Stomach (tissue), 9 donors: ENCODE data around the gene ARL14EP. TPM values are rescaled to one million over a fixed set of nuclear protein-coding genes. Genes with fewer than 3 reads are reported as not detected.

Source experiments
- DNase-seq, 2 donors: peaks; one replicate each; pipeline versions ENCODE4 v3.0.0 to v3.0.0-alpha.2; 2013 to 2019
- H3K27ac ChIP-seq, 5 donors: fragments of 200-600 bp in 4 of 5; sonication (generic) in 4 of 5; one replicate each; pipeline ENCODE4 v1.5.1; 2013 to 2019; ENCODE audit warnings: mild to moderate bottlenecking in 1 of 5, moderate library complexity in 1 of 5
- H3K27me3 ChIP-seq, 3 donors: fragments of 200-600 bp; sonication (generic); one replicate each; pipeline ENCODE4 v1.5.1; 2017 to 2019; ENCODE audit warnings: mixed run types in 1 of 3
- H3K36me3 ChIP-seq, 4 donors: fragments of 200-600 bp; sonication (generic); 1 replicate in 3 of 4; 2 replicates in 1 of 4; pipeline ENCODE4 v1.5.1; 2016 to 2019
- H3K4me1 ChIP-seq, 4 donors: fragments of 200-600 bp; sonication (generic); one replicate each; pipeline ENCODE4 v1.5.1; 2016 to 2019
- H3K4me3 ChIP-seq, 4 donors: fragments of 200-600 bp; sonication (generic) in 3 of 4; one replicate each; pipeline ENCODE4 v1.5.1; 2016 to 2019; ENCODE audit warnings: mild to moderate bottlenecking in 1 of 4
- H3K9me3 ChIP-seq, 4 donors: fragments of 200-600 bp; sonication (generic); one replicate each; pipeline ENCODE4 v1.5.1; 2016 to 2019
- CTCF ChIP-seq, 7 experiments: fragments of 450-650 bp in 4 of 7; fragments of 200-600 bp in 3 of 7; sonication (generic) in 3 of 7; IDR thresholded peaks; one replicate each; pipeline ENCODE4 v1.5.1; 2016 to 2019; ENCODE audit warnings: antibody characterized with exemption in 7 of 7, control low read depth in 2 of 7, mild to moderate bottlenecking in 1 of 7
- EP300 ChIP-seq: sonication (generic); formaldehyde crosslinking; IDR thresholded peaks from one replicate; pipeline ENCODE4 v1.6.1; 2017; ENCODE audit warnings: antibody characterized with exemption
- POLR2A ChIP-seq, 4 donors: fragments of 450-650 bp; IDR thresholded peaks; one replicate each; pipeline ENCODE4 v1.6.1; 2016; ENCODE audit warnings: antibody characterized with exemption in 4 of 4, control low read depth in 2 of 4, mild to moderate bottlenecking in 1 of 4, moderate library complexity in 1 of 4
- POLR2AphosphoS5 ChIP-seq, 3 donors: sonication (generic); formaldehyde crosslinking; IDR thresholded peaks; one replicate each; pipeline ENCODE4 v1.6.1; 2016; ENCODE audit warnings: antibody characterized with exemption in 3 of 3
- WGBS, 5 donors: extraction: QIAGEN DNeasy Blood & Tissue Kit in 3 of 5; methylation state at CpG; one replicate each; pipeline versions ENCODE4 v1.1.5 to v1.1.7; 2013 to 2018; 5-methylcytosine and 5-hydroxymethylcytosine counted together
- intact Hi-C: fragments of 100-400 bp; cut with DNase I; formaldehyde crosslinking; loops from one replicate; pipeline ENCODE4 v1.15.1; 2023; ENCODE audit warnings: low total_unique reads
- polyA plus RNA-seq, 3 donors: library from polyadenylated mRNA; stranded (reverse); fragments of 200-250 nt; gene quantifications; one replicate each; pipeline ENCODE4 v1.2.3, GENCODE V29; 2013
- total RNA-seq, 5 donors: library from RNA; depleted of rRNA; stranded (reverse); fragments of >200 nt; gene quantifications; one replicate each; pipeline versions ENCODE4 v1.1.0 to v1.2.3, GENCODE V29; 2014 to 2016
- donor health status: healthy with polysubstance abuse.
- donor health status: Bipolar disorder and iron deficiency.
- donor health status: healthy.

The ARL14EP gene
- total and polyA plus RNA-seq, 8 donors = 1.2 to 47.7 (median 15.4) TPM

- DNase-seq = no peak
- Histone ChIP-seq H3K27me3 (no peaks in the 10 kb centered on the region), H3K9me3 (no peaks in the 10 kb centered on the region), H3K27ac (no peak overlapping the region), H3K4me1 (no peaks in the 10 kb centered on the region), H3K36me3 (no peaks in the 10 kb centered on the region), H3K4me3 (no peak overlapping the region)
- TF ChIP-seq POLR2A (IDR thresholded peaks at IDR 0.05) (no peak), POLR2AphosphoS5 (IDR thresholded peaks at IDR 0.05) (no peak), EP300 (no peak), CTCF (IDR thresholded peaks at IDR 0.05) (no peak)
- 47 to 55% (median 53%) methylated on average over 3 of the region's 3 CpGs for WGBS, 5 donors
- intact Hi-C loops = no loop called here
Measured at GRCh38 chr11:30350384-30350783, 27.5 kb downstream of the ARL14EP start.

- no peak for TF ChIP-seq POLR2A (IDR thresholded peaks at IDR 0.05)
- no peaks in the 10 kb centered on the region for H3K36me3 ChIP-seq
- no peak overlapping the region for H3K27ac ChIP-seq
- intact Hi-C loops = no loop called here
- no peak overlapping the region for H3K4me3 ChIP-seq
- no peaks in the 10 kb centered on the region for H3K9me3 ChIP-seq
- no peaks in the 10 kb centered on the region for H3K27me3 ChIP-seq
- H3K4me1 ChIP-seq = no peaks in the 10 kb centered on the region
- DNase-seq = no peak
- 71 to 89% (median 85%) methylated on average over 5 of the region's 5 CpGs for WGBS, 5 donors
Measured at GRCh38 chr11:30351061-30351460, 28.2 kb downstream of the ARL14EP start.

GRCh38 chr11:30356391-30356790 lies 33.5 kb downstream of the ARL14EP start:
- DNase-seq = no peak
- Histone ChIP-seq H3K36me3 (no peaks in the 10 kb centered on the region), H3K9me3 (no peaks in the 10 kb centered on the region), H3K27ac (no peak overlapping the region), H3K4me3 (no peak overlapping the region), H3K4me1 (peaks cover 0 to 6% (median 0%) of the 10 kb centered on the region in 4 donors), H3K27me3 (no peaks in the 10 kb centered on the region)
- TF ChIP-seq POLR2AphosphoS5 (IDR thresholded peaks at IDR 0.05) (no peak), CTCF (IDR thresholded peaks at IDR 0.05) (no peak), EP300 (no peak), POLR2A (IDR thresholded peaks at IDR 0.05) (no peak)
- intact Hi-C loops = no loop called here
- 84 to 93% (median 90%) methylated on average over 4 of the region's 4 CpGs for WGBS, 5 donors

GRCh38 chr11:30357872-30358271 lies 35.0 kb downstream of the ARL14EP start:
- DNase-seq = no peak
- H3K27ac ChIP-seq = no peak overlapping the region
- no peak for TF ChIP-seq POLR2AphosphoS5 (IDR thresholded peaks at IDR 0.05)
- no peak for TF ChIP-seq EP300
- TF ChIP-seq CTCF (IDR thresholded peaks at IDR 0.05) = no peak
- no peak for TF ChIP-seq POLR2A (IDR thresholded peaks at IDR 0.05)
- intact Hi-C loops = no loop called here
- H3K27me3 ChIP-seq = no peaks in the 10 kb centered on the region
- H3K4me3 ChIP-seq = no peak overlapping the region
- H3K4me1 ChIP-seq = peaks cover 0 to 6% (median 0%) of the 10 kb centered on the region in 4 donors
- H3K9me3 ChIP-seq = no peaks in the 10 kb centered on the region
- no peaks in the 10 kb centered on the region for H3K36me3 ChIP-seq
- WGBS, 5 donors = 16 to 36% (median 28%) methylated on average over 1 of the region's 1 CpG

DNA sequence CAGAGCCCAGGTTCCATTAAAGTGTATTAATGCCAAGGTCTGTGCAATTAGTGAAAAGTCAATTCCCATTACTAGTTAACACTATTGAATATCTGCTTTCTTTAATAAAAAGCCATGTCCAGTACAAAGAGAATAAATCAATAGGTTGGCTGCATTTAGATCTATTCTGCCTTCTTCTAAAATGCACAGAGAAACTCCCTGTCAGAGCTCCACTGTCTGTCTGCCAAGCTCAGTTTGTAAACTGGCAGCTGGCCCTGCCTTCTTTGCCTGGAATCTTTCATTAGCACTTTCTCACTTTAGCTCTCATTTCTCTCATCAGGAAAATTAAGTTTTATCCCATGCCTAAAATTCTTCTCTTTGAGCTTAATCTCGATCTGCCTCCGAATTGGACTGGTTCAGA lies 35.6 kb downstream of the ARL14EP start:
- intact Hi-C loops = no loop called here
- TF ChIP-seq POLR2AphosphoS5 (IDR thresholded peaks at IDR 0.05) (no peak), CTCF (IDR thresholded peaks at IDR 0.05) (no peak), POLR2A (IDR thresholded peaks at IDR 0.05) (no peak), EP300 (no peak)
- WGBS, 5 donors = 77 to 92% (median 85%) methylated on average over 2 of the region's 2 CpGs
- H3K27me3 ChIP-seq = no peaks in the 10 kb centered on the region
- no peak overlapping the region for H3K27ac ChIP-seq
- H3K9me3 ChIP-seq = no peaks in the 10 kb centered on the region
- H3K36me3 ChIP-seq = no peaks in the 10 kb centered on the region
- no peak overlapping the region for H3K4me3 ChIP-seq
- peaks cover 0 to 6% (median 0%) of the 10 kb centered on the region in 4 donors for H3K4me1 ChIP-seq
- no peak for DNase-seq
